DOHH2 (cell line): ENCODE measurements around the gene TAF1.

Experiments
- H3F3A ChIP-seq: fragments of 200-600 bp; sonication (generic), shearing (Covaris generic); 2 replicates; pipeline ENCODE4 v1.6.0; 2016; ENCODE audit warnings: antibody characterized with exemption, mild to moderate bottlenecking; ENCODE audit not compliant: control insufficient read depth, insufficient read depth
- H3K27ac ChIP-seq: fragments of 200-600 bp; sonication (generic); 2 replicates; pipeline ENCODE4 v1.5.1; 2014; ENCODE audit warnings: low read depth, mild to moderate bottlenecking, low read length, moderate library complexity
- H3K27me3 ChIP-seq: fragments of 200-600 bp; sonication (generic); 2 replicates; pipeline ENCODE4 v1.6.1; 2014; ENCODE audit warnings: mild to moderate bottlenecking, low read length, mixed read lengths; ENCODE audit not compliant: control insufficient read depth
- H3K36me3 ChIP-seq: fragments of 200-600 bp; sonication (generic); 2 replicates; pipeline ENCODE4 v1.6.1; 2014; ENCODE audit warnings: mild to moderate bottlenecking, low read length, moderate library complexity, mixed read lengths; ENCODE audit not compliant: control insufficient read depth
- H3K4me1 ChIP-seq: fragments of 200-600 bp; sonication (generic); 2 replicates; pipeline ENCODE4 v1.6.1; 2014; ENCODE audit warnings: mild to moderate bottlenecking, low read length, mixed read lengths; ENCODE audit not compliant: control insufficient read depth
- H3K4me2 ChIP-seq: fragments of 200-600 bp; sonication (generic); 2 replicates; pipeline ENCODE4 v1.6.0; 2014; ENCODE audit warnings: mild to moderate bottlenecking, low read length, moderate library complexity
- H3K4me3 ChIP-seq: fragments of 200-600 bp; sonication (generic); 2 replicates; pipeline ENCODE4 v1.5.1; 2014; ENCODE audit warnings: mild to moderate bottlenecking, low read length, mixed read lengths
- H3K79me2 ChIP-seq: fragments of 200-600 bp; sonication (generic); 2 replicates; pipeline ENCODE4 v1.6.1; 2014; ENCODE audit warnings: mild to moderate bottlenecking, low read length, mixed read lengths; ENCODE audit not compliant: control insufficient read depth
- H3K9me2 ChIP-seq: fragments of 200-600 bp; sonication (generic); replicated peaks from 2 replicates; pipeline ENCODE4 v1.6.1; 2014; ENCODE audit warnings: mild to moderate bottlenecking, low read length, mixed read lengths; ENCODE audit not compliant: control insufficient read depth
- H3K9me3 ChIP-seq: fragments of 200-600 bp; sonication (generic); 2 replicates; pipeline ENCODE4 v1.6.1; 2014; ENCODE audit warnings: antibody characterized with exemption, low read length, mixed read lengths; ENCODE audit not compliant: control insufficient read depth, insufficient read depth
- H4K20me1 ChIP-seq: fragments of 200-600 bp; sonication (generic); 2 replicates; pipeline ENCODE4 v1.6.0; 2014; ENCODE audit warnings: low read depth, mild to moderate bottlenecking, antibody characterized with exemption, low read length, moderate library complexity; ENCODE audit not compliant: control insufficient read depth, insufficient read depth
- CTCF ChIP-seq: fragments of 200-600 bp; sonication (generic); IDR thresholded peaks from one replicate; pipeline ENCODE4 v1.5.1; 2014; ENCODE audit warnings: antibody characterized with exemption, mild to moderate bottlenecking, low read depth, low read length; ENCODE audit not compliant: poor library complexity, severe bottlenecking
- EZH2phosphoT487 ChIP-seq: fragments of 200-600 bp; sonication (generic); IDR thresholded peaks from 2 replicates; pipeline ENCODE4 v1.6.1; 2017; ENCODE audit warnings: borderline replicate concordance, mild to moderate bottlenecking, antibody characterized with exemption, low read length, moderate library complexity, mixed read lengths

The TAF1 gene

GRCh38 chrX:71466979-71467523 is 100.9 kb downstream of the TAF1 start:
- Histone ChIP-seq H4K20me1 (no peaks in the 10 kb centered on the region), H3K79me2 (no peaks in the 10 kb centered on the region), H3K4me2 (no peak overlapping the region), H3F3A (no peaks in the 10 kb centered on the region), H3K4me1 (no peaks in the 10 kb centered on the region), H3K27ac (no peak overlapping the region), H3K9me2 (no peaks in the 10 kb centered on the region), H3K36me3 (peaks cover 21% of the 10 kb centered on the region), H3K27me3 (no peaks in the 10 kb centered on the region), H3K4me3 (no peak overlapping the region), H3K9me3 (no peaks in the 10 kb centered on the region)
- TF ChIP-seq CTCF (no peak), EZH2phosphoT487 (no peak)

GRCh38 chrX:71475785-71476540 is 109.8 kb downstream of the TAF1 start:
- Histone ChIP-seq H4K20me1 (no peaks in the 10 kb centered on the region), H3K27ac (no peak overlapping the region), H3K79me2 (no peaks in the 10 kb centered on the region), H3K36me3 (no peaks in the 10 kb centered on the region), H3K4me2 (no peak overlapping the region), H3F3A (no peaks in the 10 kb centered on the region), H3K27me3 (no peaks in the 10 kb centered on the region), H3K9me2 (no peaks in the 10 kb centered on the region), H3K9me3 (no peaks in the 10 kb centered on the region), H3K4me1 (no peaks in the 10 kb centered on the region), H3K4me3 (no peak overlapping the region)
- TF ChIP-seq CTCF (no peak), EZH2phosphoT487 (no peak)

- H3K4me1 ChIP-seq, result peaks cover 6% of the 10 kb centered on the region
- no peaks in the 10 kb centered on the region for H3K36me3 ChIP-seq
- H3K79me2 ChIP-seq, result no peaks in the 10 kb centered on the region
- TF ChIP-seq CTCF, result no peak
- no peaks in the 10 kb centered on the region for H3K9me3 ChIP-seq
- no peaks in the 10 kb centered on the region for H3K27me3 ChIP-seq
- no peaks in the 10 kb centered on the region for H3F3A ChIP-seq
- H3K9me2 ChIP-seq, result no peaks in the 10 kb centered on the region
- H3K27ac ChIP-seq, result no peak overlapping the region
- H4K20me1 ChIP-seq, result no peaks in the 10 kb centered on the region
- no peak overlapping the region for H3K4me2 ChIP-seq
- H3K4me3 ChIP-seq, result no peak overlapping the region
Measured at GRCh38 chrX:71482228-71482958, 116.2 kb downstream of the TAF1 start.
